Islet precursor cell (in vitro differentiated cells): ENCODE results near the gene FOXF1.

Experiments used
- DNase-seq: peaks from one replicate; pipeline ENCODE4 v3.0.0-alpha.2; 2018

FOXF1 gene

GRCh38 chr16:86505899-86506864, 4.1 kb upstream of the FOXF1 start:
- DNase-seq: no peak

GRCh38 chr16:86507173-86508027, 2.9 kb upstream of the FOXF1 start:
- DNase-seq: no peak

GRCh38 chr16:86508028-86508946, 2.0 kb upstream of the FOXF1 start:
- no peak for DNase-seq

- DNase-seq: no peak
Measured at GRCh38 chr16:86508947-86509758, 1.2 kb upstream of the FOXF1 start.

- DNase-seq: peak; percentile 78
Measured at GRCh38 chr16:86509759-86510464, 415 bp upstream of the FOXF1 start.

- no peak for DNase-seq
Measured at GRCh38 chr16:86511317-86512161, 1.2 kb downstream of the FOXF1 start.

- no peak for DNase-seq
Measured at GRCh38 chr16:86512301-86512859, 2.1 kb downstream of the FOXF1 start.

GRCh38 chr16:86512860-86513470, 2.6 kb downstream of the FOXF1 start:
- no peak for DNase-seq

GRCh38 chr16:86513471-86514277, 3.3 kb downstream of the FOXF1 start:
- no peak for DNase-seq

- no peak for DNase-seq
Measured at GRCh38 chr16:86514481-86515376, 4.4 kb downstream of the FOXF1 start.

GRCh38 chr16:86515413-86515776, 5.1 kb downstream of the FOXF1 start:
- DNase-seq: no peak

GRCh38 chr16:86515777-86516622, 5.7 kb downstream of the FOXF1 start:
- DNase-seq: no peak

- DNase-seq: no peak
Measured at GRCh38 chr16:86516623-86517003, 6.3 kb downstream of the FOXF1 start.

- no peak for DNase-seq
Measured at GRCh38 chr16:86517033-86517432, 6.7 kb downstream of the FOXF1 start.

- peak; percentile 90 for DNase-seq
Measured at GRCh38 chr16:86517652-86518258, 7.4 kb downstream of the FOXF1 start.
